Hypothalamus (tissue), 51 donors: ENCODE measurements around the gene HEATR5A.

Experiments
- DNase-seq, 51 donors: peaks; one replicate each; lab custom pipeline; 2025; lab: John Stamatoyannopoulos, UW

Gene HEATR5A

DNA sequence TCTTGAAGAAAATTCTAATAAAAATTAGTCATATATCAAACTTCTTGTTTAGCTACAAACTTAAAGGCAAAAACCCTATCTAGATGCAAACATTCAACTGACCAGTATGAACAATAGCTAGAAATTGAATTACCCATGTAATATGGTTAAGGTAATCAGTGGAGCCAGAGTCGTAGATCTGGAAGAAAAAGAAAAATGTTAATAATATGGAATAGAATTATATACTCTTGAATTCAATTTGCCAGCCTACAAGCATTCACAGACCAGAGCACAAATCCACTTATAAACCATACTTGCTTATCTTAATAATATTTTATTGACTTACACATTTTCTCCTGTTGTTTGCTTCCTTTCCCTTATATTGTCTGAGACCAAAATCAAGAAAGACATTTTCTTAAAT, 7.7 kb upstream of the HEATR5A start:
- DNase-seq = no peak

DNA sequence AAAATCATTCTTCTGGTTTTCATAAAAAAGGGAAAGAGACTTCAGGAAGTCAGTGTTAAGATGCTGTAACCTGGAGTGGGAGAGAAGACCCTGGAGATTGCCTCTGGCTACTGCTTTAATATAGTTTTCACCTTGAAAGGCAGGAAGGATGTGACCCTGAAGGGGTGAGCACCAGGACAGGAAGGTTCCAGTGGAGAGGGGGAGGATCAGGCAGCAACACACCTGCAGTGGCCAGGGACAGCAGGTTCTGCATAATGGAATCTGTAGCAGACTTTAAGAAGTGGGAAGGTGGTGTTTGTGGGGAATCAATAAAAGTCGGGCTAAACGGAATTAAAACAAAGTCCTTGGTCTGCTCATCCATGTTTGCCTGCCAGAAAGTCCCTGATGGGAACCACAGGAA, 6.3 kb upstream of the HEATR5A start:
- DNase-seq = no peak

- DNase-seq = no peak
Measured at GRCh38 chr14:31425905-31426304, 5.6 kb upstream of the HEATR5A start.

GRCh38 chr14:31421200-31421599, 850 bp upstream of the HEATR5A start:
- DNase-seq = no peak

GRCh38 chr14:31419967-31420318, 407 bp downstream of the HEATR5A start:
- DNase-seq = peak in 39 of 51 donors; percentile 11 to 62 (median 34)

- DNase-seq = no peak
Measured at GRCh38 chr14:31419179-31419966, 977 bp downstream of the HEATR5A start.

DNA sequence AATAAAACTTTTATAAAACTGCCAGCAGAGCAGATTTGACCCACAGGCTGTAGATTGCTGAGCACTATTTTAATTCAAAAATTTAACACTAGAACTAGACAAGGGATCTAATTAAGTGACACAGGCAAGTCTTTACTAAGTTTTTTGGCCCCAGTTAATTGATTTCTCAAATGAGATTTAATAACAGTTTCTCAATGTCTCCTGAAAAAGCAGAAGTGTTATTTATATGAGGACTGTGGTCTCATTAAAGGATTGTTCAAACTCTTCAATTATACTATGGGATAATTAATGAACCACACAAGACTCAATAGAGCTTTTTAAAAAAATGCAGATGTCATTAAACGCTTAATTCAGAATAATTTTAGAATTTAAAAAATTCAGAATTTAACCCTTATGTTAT, 1.9 kb downstream of the HEATR5A start:
- no peak for DNase-seq

- no peak for DNase-seq
Measured at GRCh38 chr14:31414190-31414833, 6.0 kb downstream of the HEATR5A start.

- DNase-seq = no peak
Measured at GRCh38 chr14:31411218-31411727, 9.1 kb downstream of the HEATR5A start.

- DNase-seq = no peak
Measured at GRCh38 chr14:31410048-31410650, 10.2 kb downstream of the HEATR5A start.

GRCh38 chr14:31408421-31408820, 11.9 kb downstream of the HEATR5A start:
- DNase-seq = no peak

DNA sequence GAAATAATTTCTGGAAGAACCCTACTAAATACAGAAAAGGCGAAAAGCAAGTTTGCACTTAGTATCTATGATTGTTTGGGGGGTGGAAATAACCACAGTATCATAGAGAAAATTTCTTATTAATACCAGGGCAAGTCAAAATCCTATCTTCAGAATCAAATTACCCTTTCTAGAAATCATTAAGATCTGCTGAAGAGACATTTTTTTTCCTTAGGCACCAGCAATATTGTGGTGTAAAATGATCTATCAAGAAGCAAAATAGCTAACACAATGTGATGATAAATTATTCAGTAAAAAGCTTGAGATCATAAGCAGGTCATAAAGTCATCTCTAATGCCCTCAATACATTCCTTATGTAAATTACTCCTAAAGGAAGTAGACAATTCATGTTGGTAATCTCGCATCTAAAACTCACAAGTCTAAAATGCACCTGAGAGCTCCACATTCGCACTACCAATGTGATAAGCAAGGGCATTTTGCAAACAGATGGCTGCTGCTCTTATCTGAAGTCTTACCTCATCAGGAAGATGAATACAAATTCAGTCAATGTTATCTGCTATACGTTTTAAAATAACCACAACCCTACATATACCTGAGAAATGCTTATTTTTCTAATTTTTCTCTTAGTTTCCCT, 14.6 kb downstream of the HEATR5A start:
- no peak for DNase-seq

GRCh38 chr14:31405106-31405505, 15.2 kb downstream of the HEATR5A start:
- no peak for DNase-seq

- no peak for DNase-seq
Measured at GRCh38 chr14:31403707-31404106, 16.6 kb downstream of the HEATR5A start.

DNA sequence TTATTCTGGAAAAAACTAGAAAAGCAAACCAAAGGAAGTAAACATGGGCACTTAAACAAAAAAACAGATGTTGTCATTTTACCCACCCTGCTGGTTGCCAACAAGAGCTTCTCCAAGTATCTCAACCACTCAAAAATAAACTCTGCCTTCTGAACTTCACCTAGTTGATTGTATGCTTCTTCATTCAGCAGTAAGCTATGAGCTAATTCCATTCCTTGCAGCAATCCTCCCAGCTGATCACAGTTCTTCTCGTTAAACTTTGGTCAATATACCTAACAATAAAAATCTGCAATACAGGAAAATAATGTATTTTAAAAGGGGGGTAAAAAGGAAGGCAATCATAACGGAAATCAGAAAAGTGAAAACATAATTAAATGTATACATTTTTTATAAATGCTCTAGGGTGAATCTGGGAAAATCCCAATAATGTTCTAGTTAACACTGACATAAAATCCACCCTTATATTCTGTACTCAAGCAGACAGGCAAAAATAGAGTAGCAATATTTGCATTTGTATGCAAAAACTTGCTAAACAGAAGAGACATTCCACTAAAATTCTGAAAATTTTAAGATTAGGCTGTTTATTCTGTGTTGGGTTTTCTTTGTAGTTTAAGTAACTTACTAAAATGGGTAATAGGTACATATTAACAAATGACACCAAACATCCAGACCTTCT, 17.4 kb downstream of the HEATR5A start:
- no peak for DNase-seq

DNA sequence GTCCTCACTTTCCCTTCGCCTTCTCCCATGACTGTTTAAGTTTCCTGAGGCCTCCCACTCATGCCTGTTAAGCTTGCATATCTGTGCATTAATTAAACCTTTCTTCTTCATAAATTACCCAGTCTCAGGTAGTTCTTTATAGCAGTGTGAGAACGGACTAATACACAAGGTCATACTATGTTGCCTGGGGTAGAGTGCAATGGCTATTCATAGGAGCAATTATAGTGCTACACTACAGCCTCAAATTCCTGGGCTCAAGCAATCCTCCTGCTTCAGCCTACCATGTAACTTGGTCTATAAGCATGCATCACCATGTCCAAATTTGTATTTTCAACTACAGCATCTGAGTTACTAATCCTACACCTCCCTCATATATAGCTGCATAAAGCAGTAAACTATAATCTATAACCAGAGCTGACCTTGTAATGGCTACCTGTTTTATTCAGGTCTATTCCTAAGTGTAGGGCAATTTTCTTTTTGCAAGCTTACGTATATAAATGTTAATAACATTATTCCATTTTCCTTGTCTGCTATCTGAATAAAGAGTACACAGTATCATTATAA, 18.9 kb downstream of the HEATR5A start:
- DNase-seq = no peak

GRCh38 chr14:31400031-31400638, 20.2 kb downstream of the HEATR5A start:
- DNase-seq = no peak

DNA sequence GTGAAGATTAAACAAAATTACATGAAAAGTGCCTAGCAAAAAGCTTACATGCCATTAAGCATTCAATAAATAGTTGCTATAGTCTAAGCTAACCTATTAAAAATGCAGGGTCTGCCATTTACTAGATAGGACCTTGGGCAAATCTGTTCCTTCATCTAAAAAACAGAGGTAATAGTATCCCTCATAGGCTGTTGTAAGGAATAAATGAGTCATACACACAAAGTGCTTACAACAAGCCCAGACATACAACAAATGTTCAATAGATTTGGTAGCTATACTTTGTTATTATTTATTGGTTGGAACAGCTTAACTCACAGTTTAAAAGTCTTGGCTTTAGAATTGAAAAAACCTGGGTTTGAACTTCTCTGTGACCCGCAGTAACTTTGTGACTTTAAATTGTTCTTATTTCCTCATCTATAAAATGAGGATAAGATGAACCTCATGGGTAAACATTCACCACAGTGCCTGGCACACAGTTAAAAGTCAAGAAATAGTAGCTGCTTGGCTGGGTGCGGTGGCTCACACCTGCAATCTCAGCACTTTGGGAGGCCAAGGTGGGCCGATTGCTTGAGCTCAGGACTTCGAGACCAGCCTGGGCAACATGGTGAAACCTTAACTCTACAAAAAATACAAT, 24.7 kb downstream of the HEATR5A start:
- no peak for DNase-seq

DNA sequence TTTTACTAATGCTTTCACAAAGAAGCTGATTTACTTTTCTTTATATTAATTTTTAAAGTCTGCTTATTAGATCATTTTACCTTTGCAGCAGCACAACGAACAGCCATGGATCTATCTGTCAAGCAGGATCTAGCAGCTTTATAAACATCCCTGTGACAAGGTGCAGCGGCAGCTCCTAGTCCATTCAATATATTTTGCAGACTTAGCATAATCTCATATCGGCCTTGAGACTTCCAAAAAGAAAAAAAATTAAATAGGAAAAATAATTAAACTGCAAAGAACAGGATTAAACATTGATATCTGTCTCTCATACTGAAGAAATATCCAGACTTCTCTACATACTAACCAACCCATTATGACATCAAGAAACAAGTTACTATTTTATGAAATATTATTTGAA, 25.2 kb downstream of the HEATR5A start:
- DNase-seq = no peak
